Spleen (tissue), 7 donors: ENCODE measurements around the gene OTUD3.

Source experiments
- CTCF ChIP-seq, 11 experiments: fragments of 200-600 bp in 7 of 11; fragments of 450-650 bp in 4 of 11; sonication (generic) in 4 of 11; IDR thresholded peaks in 8 of 11; conservative IDR thresholded peaks in 3 of 11; 1 replicate in 7 of 11; 2 replicates in 4 of 11; pipeline versions ENCODE4 v1.4.0 to v1.8.0; 2016 to 2021; ENCODE audit warnings: antibody characterized with exemption in 11 of 11, inconsistent platforms in 4 of 11, mild to moderate bottlenecking in 1 of 11
- POLR2AphosphoS5 ChIP-seq, 3 donors: sonication (generic); formaldehyde crosslinking; IDR thresholded peaks; one replicate each; pipeline ENCODE4 v1.5.1; 2017; ENCODE audit warnings: antibody characterized with exemption in 3 of 3
- donor health status: DM: no; HTN: no; CAD: no; lungs with moderate emphysema.
- donor health status: DM: no; HTN: no; CAD: no.
- donor health status: DM: no; HTN: no; CAD: no.

DNA sequence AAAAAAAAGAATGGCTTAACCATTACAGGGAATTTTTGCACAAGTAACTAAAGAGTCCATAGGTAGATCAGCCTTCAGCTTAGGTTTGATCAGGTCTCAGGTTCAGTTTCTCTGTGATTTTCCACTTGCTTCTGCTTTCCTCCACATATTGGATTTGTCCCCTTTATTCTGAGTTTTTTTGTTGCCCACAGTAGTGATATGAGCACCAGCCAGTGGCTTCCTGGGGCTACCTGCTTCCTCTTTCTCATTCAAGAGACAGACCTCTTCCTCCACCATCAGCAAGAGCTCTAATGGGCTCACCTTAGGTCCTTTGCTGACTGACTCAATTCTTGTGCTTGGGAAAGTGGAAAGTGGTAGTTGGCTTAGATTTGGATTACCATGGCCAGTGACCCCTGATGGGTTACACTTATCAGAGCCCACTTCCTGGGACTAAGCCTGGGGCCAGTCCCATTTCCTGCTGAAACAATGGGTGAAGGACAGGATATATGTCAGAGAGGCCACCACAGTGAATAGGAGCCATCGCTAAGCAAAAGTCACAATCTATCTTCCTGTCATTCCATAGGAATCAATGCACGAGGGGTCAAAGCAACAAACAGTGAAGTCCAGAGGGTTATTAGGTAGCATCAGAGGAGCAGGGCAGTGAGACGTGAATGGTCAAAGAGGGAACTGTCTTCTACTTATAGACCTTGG lies 54.0 kb downstream of the OTUD3 start:
- TF ChIP-seq CTCF (IDR thresholded peaks at IDR 0.05 in 8 of 11, conservative IDR thresholded peaks at IDR 0.05 in 3 of 11) (no peak), POLR2AphosphoS5 (IDR thresholded peaks at IDR 0.05) (no peak)
